GM21825 (cell line): Measurements from ENCODE around the gene GUCY2D.
A peak's percentile ranks its signal among the peaks of the same experiment; 100 is the strongest.

Source experiments
- ATAC-seq: cut with Tn5 transposase; IDR thresholded peaks from one replicate; pipeline ENCODE4 v1.9.1; 2021; ENCODE audit warnings: mild to moderate bottlenecking, moderate library complexity; ENCODE audit not compliant: unreplicated experiment

The GUCY2D gene

GRCh38 chr17:7989781-7990655 is 12.4 kb upstream of the GUCY2D start:
- peak; percentile 71 for ATAC-seq

- no peak for ATAC-seq
These were observed 9.9 kb upstream of the GUCY2D start for GRCh38 chr17:7992516-7992915.

- ATAC-seq, result no peak
These were observed 9.5 kb upstream of the GUCY2D start for GRCh38 chr17:7992924-7993323.

GRCh38 chr17:7993972-7994589 is 8.3 kb upstream of the GUCY2D start:
- no peak for ATAC-seq

- ATAC-seq, result no peak
These were observed 6.7 kb upstream of the GUCY2D start for GRCh38 chr17:7995724-7996123.

- no peak for ATAC-seq
These were observed 5.2 kb upstream of the GUCY2D start for GRCh38 chr17:7997186-7997585.

GRCh38 chr17:8002721-8003593 is 542 bp downstream of the GUCY2D start:
- no peak for ATAC-seq

GRCh38 chr17:8003594-8004181 is 1.3 kb downstream of the GUCY2D start:
- no peak for ATAC-seq

- ATAC-seq, result no peak
These were observed 2.5 kb downstream of the GUCY2D start for GRCh38 chr17:8004899-8005298.

- ATAC-seq, result no peak
These were observed 2.9 kb downstream of the GUCY2D start for GRCh38 chr17:8005357-8005756.

- ATAC-seq, result no peak
These were observed 3.7 kb downstream of the GUCY2D start for GRCh38 chr17:8005967-8006730.

- ATAC-seq, result no peak
These were observed 4.6 kb downstream of the GUCY2D start for GRCh38 chr17:8006836-8007680.

- ATAC-seq, result no peak
These were observed 5.4 kb downstream of the GUCY2D start for GRCh38 chr17:8007836-8008235.

GRCh38 chr17:8012045-8012580 is 9.7 kb downstream of the GUCY2D start:
- no peak for ATAC-seq

GRCh38 chr17:8012996-8013640 is 10.7 kb downstream of the GUCY2D start:
- no peak for ATAC-seq

- no peak for ATAC-seq
These were observed 11.5 kb downstream of the GUCY2D start for GRCh38 chr17:8013731-8014557.

- ATAC-seq, result no peak
These were observed 12.1 kb downstream of the GUCY2D start for GRCh38 chr17:8014558-8014850.
